GM12872 (cell line): ENCODE results near the gene NPL.

Experiments used
- CTCF ChIP-seq: IDR thresholded peaks from 3 replicates; pipeline ENCODE4 v1.5.1; 2011; ENCODE audit warnings: low read depth, mild to moderate bottlenecking, low read length, moderate library complexity; ENCODE audit not compliant: insufficient read depth

NPL gene

GRCh38 chr1:182842265-182842664 lies 52.7 kb downstream of the NPL start:
- TF ChIP-seq CTCF = no peak

- no peak for TF ChIP-seq CTCF
Measured at GRCh38 chr1:182845379-182845778, 55.8 kb downstream of the NPL start.

GRCh38 chr1:182845894-182846293 lies 56.3 kb downstream of the NPL start:
- no peak for TF ChIP-seq CTCF

GRCh38 chr1:182847105-182847504 lies 57.5 kb downstream of the NPL start:
- TF ChIP-seq CTCF = no peak

GRCh38 chr1:182848736-182849135 lies 59.2 kb downstream of the NPL start:
- no peak for TF ChIP-seq CTCF

GRCh38 chr1:182850319-182850718 lies 60.7 kb downstream of the NPL start:
- TF ChIP-seq CTCF = no peak

- no peak for TF ChIP-seq CTCF
Measured at GRCh38 chr1:182851825-182852224, 62.3 kb downstream of the NPL start.

GRCh38 chr1:182855911-182856310 lies 66.3 kb downstream of the NPL start:
- TF ChIP-seq CTCF = no peak
